NCI-H748 treated with DMSO at 0.1 percent for 48 hours (cell line): ENCODE measurements around the gene ARSJ.

ENCODE experiments used
- DNase-seq: peaks from one replicate; lab custom pipeline; 2025; lab: John Stamatoyannopoulos, UW

ARSJ gene

DNA sequence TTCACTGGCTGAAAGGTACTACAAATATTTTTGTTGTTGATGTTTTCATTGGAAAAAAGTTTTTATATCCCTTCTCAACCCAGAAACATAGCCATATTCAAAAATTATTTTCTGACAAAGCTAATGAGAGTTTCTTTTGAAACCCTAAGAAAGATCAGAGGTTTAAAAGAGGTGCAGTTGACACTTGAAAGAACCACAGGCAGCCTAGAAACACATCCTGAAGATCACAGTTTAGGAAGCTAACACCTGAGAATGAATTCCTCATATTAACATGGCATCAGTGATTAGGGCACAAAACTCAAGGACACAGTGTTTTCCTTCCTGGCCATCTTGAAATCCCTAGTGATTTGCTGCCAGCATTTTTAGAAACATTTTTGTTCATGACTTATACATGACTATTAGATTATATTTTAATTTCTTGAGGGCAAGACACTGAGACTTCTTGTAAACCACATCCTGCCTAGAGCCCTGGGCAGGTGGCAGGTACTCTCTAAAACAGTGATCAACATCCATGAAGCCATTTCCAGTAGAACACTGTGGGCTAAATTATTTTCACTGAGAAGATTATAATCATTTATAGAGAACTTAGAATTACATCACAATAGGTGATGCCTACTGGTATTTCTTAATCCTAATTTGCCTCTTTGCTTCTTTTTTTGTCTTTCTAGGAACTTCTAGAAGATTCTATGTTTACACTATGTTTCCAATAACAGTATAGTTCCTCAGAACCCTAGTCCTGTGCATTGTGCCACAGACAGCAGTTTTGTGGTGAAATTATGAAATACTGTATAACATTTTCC lies 80.0 kb downstream of the ARSJ start:
- no peak for DNase-seq

- DNase-seq = no peak
Observed at GRCh38 chr4:113893546-113893945, 85.9 kb downstream of the ARSJ start.

GRCh38 chr4:113888006-113888405 lies 91.4 kb downstream of the ARSJ start:
- DNase-seq = no peak

DNA sequence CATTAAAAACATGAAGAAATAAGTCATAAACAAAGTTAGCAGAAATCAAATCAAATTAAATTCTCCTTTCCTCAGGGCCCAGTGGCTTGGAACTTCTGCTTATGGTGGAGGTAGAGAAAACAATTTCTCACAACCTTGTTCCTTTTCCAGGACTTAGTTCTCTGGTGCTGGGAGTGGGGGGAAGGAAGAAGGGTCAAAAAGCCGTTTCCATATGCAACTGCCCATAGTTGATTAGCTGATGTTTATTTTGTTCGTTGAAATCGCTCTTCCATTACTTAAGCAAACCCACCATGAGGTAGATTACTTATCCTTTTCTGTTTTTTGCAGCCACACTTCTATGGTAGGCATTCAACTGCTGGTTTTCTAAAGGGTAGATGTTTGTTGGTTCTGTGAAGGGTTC lies 94.2 kb downstream of the ARSJ start:
- no peak for DNase-seq

DNA sequence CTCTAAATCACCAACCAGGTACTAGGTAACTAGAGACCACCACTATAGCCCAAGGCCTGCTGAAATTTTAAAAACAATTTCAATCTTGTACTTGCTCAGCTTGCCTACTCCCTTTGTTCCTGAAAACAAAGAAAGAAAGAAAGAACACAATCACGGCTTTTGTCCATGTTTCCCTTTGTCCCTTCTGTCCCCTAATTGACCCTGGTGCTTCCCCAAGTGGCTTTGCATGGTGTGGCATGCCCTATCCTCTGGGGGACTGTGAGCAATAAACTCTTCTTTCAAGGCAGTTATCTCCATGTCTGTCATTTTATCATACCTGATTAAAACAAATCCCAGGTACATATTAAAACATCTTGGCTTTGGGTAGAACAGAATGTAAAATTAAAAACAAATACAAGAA lies 94.8 kb downstream of the ARSJ start:
- DNase-seq = no peak

GRCh38 chr4:113882668-113883067 lies 96.8 kb downstream of the ARSJ start:
- DNase-seq = no peak

DNA sequence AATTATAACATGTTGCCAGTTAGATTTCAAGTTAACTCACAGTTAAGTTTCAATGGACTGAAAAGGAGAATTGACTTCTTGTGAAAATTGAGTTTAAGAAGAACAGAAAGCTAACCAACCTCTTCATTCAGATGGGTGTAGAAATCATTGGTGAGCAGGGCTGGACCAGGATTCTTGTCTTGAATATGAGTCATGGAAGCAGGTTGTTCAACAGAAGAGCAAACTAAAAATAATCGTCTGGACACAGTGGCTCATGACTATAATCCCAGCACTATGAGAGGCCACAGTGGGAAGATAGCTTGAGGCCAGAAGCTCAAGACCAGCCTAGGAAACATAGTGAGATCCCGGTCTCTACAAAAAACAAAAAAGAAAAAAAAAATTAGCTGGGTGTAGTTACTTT lies 98.2 kb downstream of the ARSJ start:
- no peak for DNase-seq

- no peak for DNase-seq
Observed at GRCh38 chr4:113880240-113881028, 99.0 kb downstream of the ARSJ start.

GRCh38 chr4:113878668-113879067 lies 100.8 kb downstream of the ARSJ start:
- DNase-seq = peak; percentile 10

DNA sequence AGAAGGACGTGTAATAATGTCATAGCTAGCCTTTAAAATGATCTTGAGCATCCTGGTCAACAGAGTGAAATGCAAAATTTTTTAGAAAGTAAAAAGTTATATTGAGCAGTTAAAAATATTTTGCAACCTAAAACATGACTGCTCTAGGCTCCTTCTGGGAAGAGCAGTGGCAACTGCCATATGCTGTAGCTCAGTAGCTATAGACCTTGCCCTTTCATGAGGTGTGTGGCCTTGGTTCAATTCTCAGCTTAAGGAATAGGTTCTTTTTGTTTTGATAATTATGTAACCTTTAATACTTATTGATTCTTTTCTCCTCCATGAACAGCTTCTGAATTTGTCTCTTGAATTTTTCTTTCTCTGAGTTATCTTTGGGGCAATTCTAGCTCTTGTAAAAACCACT lies 105.0 kb downstream of the ARSJ start:
- no peak for DNase-seq

- no peak for DNase-seq
Observed at GRCh38 chr4:113873508-113873907, 105.9 kb downstream of the ARSJ start.

DNA sequence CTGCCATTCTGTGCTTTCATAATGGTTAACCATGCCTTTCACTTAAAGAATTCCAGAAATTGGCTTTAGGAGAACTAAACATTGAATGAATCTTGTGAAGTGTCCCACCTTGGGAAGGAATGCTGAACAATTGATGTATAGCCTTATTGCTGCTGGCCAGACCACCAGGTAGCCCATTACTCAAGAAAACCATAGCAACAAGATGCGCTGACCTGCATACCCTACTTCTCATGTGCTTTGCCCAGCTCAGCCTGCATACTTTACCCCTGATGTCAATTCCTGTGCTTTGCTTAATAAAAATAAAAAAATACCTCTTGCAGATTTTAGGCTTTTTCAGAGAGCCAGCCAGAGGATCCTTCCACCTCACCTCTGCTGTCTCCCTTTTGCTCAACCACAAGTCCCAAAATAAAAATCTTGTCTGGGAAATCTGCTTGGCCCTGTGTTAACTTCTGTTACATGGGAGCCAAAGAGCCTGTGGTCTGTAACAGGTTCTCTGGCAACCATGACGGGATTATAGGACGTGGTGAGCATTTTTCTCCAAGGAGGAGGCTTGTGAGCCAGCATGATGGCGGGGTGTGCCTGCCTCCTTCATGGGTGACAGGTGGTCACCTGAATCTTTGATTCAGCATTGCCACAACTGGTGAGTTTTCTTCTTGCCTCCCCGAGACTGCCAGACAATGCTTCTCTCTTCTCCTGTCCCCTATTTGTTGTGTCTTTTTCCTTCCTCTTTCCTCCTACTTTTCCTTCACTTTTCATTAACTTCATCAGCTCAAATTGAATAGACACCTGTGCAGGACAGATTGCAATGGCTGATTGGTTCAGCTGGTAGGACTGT lies 106.8 kb downstream of the ARSJ start:
- DNase-seq = no peak

- no peak for DNase-seq
Observed at GRCh38 chr4:113871080-113871479, 108.4 kb downstream of the ARSJ start.

- no peak for DNase-seq
Observed at GRCh38 chr4:113869743-113870375, 109.6 kb downstream of the ARSJ start.

DNA sequence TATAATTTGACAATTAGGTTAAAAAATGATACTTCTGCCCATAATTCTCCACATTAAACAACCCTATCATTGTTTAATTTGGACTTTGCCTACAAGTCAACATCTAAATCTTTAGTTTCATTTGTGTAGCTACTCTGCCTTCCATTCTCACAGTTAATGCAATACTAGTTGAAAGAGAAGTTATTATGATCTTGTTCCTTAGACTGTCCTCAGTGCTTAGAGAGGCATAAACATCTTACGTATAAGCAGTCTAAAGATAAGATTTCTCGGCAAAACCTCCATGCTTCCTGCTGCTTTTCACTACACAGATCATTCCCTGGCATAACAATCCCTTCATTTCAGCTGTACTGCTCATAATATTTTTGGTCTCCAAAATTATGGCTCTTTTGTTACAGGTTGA lies 112.8 kb downstream of the ARSJ start:
- no peak for DNase-seq

- no peak for DNase-seq
Observed at GRCh38 chr4:113858924-113859323, 120.5 kb downstream of the ARSJ start.

GRCh38 chr4:113851816-113852215 lies 127.6 kb downstream of the ARSJ start:
- DNase-seq = no peak
